IPS-18a (cell line): Measurements from ENCODE around the gene SLC35F1.

Experiments used
- H3K27ac ChIP-seq: one replicate; pipeline ENCODE4 v1.5.1; 2013; ENCODE audit warnings: low read length
- H3K27me3 ChIP-seq: one replicate; pipeline ENCODE4 v1.6.1; 2013; ENCODE audit warnings: mild to moderate bottlenecking, low read length; ENCODE audit not compliant: control insufficient read depth, insufficient read depth
- H3K36me3 ChIP-seq: one replicate; pipeline ENCODE4 v1.6.1; 2013; ENCODE audit warnings: low read depth, low read length; ENCODE audit not compliant: control insufficient read depth
- H3K4me1 ChIP-seq: one replicate; pipeline ENCODE4 v1.6.1; 2013; ENCODE audit warnings: low read depth, low read length; ENCODE audit not compliant: control insufficient read depth
- H3K4me3 ChIP-seq: one replicate; pipeline ENCODE4 v1.5.1; 2013; ENCODE audit warnings: low read length
- H3K9ac ChIP-seq: one replicate; pipeline ENCODE4 v1.6.1; 2013; ENCODE audit warnings: mild to moderate bottlenecking, low read length, moderate library complexity
- H3K9me3 ChIP-seq: one replicate; pipeline ENCODE4 v1.6.1; 2013; ENCODE audit warnings: low read depth, low read length; ENCODE audit not compliant: control insufficient read depth

SLC35F1 gene

DNA sequence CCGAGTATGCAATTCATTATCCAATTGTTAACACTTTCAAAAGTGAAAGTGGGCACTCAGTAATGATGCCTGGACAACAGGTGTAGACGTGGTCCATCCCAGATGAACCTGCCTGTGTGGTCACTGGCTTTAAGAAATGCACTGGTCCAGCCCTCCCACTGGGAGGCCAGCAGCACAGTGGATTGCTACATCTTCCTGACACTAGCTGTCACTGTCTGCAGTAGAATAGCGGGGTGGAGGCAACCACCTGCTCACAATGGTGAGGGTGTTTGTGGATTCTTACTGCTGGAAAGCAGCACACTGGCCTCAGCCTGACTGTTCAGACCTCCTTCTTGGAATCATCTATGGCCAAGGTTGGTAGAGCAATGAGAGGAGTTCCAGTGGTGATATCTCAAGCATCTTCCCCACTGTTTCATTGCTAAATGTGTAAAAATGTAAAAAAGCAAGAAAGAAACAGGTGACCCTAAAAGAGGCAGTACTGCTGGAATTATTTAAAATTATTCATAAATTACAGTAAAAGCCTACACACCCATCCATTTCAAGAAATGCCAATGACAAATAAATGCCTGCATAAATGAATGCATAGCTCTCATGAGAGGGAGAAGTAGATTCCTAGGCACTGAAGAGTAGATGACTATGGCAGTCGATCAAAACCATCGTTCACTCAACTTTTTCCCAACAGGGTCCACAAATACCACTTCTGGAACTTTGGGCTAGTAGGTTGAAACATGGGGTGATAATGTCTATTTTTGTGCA lies 413.0 kb downstream of the SLC35F1 start:
- no peak overlapping the region for H3K4me3 ChIP-seq
- no peaks in the 10 kb centered on the region for H3K9me3 ChIP-seq
- no peak overlapping the region for H3K27ac ChIP-seq
- H3K27me3 ChIP-seq, result no peaks in the 10 kb centered on the region
- no peak overlapping the region for H3K9ac ChIP-seq
- peaks cover 5% of the 10 kb centered on the region for H3K4me1 ChIP-seq
- H3K36me3 ChIP-seq, result no peaks in the 10 kb centered on the region

DNA sequence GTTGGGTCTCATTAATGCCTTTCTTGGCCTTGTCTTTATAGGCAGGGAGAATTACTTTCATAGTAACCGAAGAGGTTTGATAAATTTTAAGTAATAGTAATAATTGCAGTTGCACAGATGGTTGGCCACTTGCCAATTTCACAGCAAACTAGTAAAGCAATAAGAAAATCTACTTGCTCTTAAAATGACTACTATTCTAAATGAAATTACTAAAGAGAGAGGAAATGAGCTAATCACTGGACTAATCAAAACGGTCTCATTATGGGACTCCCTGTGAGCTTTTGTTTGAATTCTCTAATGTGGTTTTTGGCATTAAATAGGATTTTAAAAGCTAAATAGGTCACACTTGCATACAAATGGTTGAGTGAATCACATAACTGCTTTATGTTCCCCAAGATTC lies 413.6 kb downstream of the SLC35F1 start:
- Histone ChIP-seq H3K9ac (no peak overlapping the region), H3K27ac (no peak overlapping the region), H3K27me3 (no peaks in the 10 kb centered on the region), H3K36me3 (no peaks in the 10 kb centered on the region), H3K9me3 (no peaks in the 10 kb centered on the region), H3K4me3 (no peak overlapping the region), H3K4me1 (peaks cover 5% of the 10 kb centered on the region)

DNA sequence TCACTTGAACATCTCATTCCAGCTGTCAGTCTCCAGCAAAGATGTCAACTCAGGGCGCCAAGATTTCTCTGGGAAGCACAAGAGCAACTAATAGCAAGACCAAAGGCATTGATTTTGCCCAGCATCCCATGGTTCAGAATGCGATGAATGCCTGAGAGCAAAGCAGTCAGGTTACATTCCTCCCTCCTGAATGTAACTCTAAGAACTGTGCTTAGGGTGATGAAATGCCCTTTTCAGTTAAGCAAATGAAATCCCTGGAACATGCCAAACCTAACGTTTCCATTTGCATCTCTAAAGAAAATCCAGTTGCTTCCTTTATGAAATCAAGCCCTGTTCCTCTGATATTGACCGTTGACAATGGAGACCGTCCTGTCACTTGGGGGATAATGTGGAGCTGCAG lies 417.1 kb downstream of the SLC35F1 start:
- H3K9me3 ChIP-seq, result no peaks in the 10 kb centered on the region
- no peak overlapping the region for H3K27ac ChIP-seq
- H3K9ac ChIP-seq, result no peak overlapping the region
- H3K4me3 ChIP-seq, result no peak overlapping the region
- H3K36me3 ChIP-seq, result no peaks in the 10 kb centered on the region
- no peaks in the 10 kb centered on the region for H3K27me3 ChIP-seq
- peaks cover 5% of the 10 kb centered on the region for H3K4me1 ChIP-seq

DNA sequence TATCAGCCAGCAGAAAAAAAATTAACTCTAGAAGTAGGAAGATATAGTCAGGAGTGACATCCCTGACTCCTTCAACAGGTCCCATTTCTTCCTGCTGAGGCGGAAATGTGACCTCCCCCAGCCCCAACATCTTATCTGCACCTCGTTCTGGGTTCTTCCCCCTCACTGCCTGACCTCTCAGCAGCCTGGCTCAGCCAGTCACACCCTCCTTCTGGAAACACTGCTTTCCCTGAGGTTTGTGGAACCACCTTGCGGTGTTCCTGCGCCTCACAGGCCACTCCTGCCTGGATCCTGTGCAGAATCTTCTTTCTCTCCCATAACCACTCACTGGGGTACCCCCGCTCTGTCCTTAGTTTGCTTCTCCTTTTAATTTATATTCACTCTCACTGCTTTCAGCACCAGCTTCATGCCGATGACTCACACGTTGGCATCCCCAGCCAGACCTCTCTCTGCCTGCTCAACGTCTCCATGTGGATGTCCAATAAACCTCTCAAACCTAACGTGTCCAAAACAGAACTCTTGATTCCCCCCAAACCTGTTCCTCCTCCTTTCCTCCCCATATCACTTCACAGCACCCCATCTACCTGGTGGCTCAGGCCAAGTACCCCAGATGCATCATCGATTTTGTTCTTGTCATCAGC lies 418.3 kb downstream of the SLC35F1 start:
- Histone ChIP-seq H3K4me3 (no peak overlapping the region), H3K27me3 (no peaks in the 10 kb centered on the region), H3K9me3 (no peaks in the 10 kb centered on the region), H3K27ac (no peak overlapping the region), H3K9ac (no peak overlapping the region), H3K36me3 (no peaks in the 10 kb centered on the region), H3K4me1 (peaks cover 5% of the 10 kb centered on the region)

DNA sequence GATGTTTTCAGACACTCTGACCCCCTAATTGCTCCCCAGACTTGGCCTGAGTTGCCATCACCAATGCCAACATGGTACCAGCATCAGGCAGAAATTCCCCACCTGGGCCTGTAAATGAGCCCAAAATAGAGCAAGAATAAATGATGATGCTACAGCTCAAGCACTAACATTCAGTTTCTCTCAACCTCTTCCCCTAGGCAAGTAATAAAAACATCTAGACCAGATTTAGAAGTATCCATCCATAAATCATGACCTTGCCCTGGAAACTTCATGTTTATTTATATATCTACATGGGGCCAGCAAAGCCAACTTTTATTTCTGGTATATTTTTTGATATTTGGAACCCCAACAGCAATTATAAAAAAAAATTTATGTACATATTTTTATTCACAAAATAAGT lies 419.6 kb downstream of the SLC35F1 start:
- no peaks in the 10 kb centered on the region for H3K36me3 ChIP-seq
- H3K9me3 ChIP-seq, result no peaks in the 10 kb centered on the region
- no peak overlapping the region for H3K9ac ChIP-seq
- H3K4me3 ChIP-seq, result no peak overlapping the region
- peaks cover 5% of the 10 kb centered on the region for H3K4me1 ChIP-seq
- no peaks in the 10 kb centered on the region for H3K27me3 ChIP-seq
- no peak overlapping the region for H3K27ac ChIP-seq

DNA sequence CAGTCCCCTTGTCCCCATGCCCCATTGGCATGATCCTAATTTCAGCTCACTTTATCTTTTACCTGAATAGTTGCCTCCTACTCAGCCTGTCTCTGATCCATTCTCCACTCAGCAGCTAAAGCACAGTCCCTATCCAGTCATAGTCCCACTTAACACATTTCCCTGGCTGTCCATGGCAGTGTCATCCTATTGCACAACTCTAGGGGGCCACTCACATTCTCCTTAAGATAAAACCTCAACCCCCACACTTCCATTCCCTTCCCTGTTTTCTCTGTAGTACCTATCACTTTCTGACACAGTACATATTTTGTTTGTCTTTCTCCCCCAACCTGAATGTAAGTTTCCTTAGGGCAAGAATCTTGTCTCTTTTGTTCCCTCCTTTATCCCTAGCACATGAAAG lies 420.2 kb downstream of the SLC35F1 start:
- H3K36me3 ChIP-seq, result no peaks in the 10 kb centered on the region
- H3K4me1 ChIP-seq, result peaks cover 5% of the 10 kb centered on the region
- no peak overlapping the region for H3K4me3 ChIP-seq
- no peak overlapping the region for H3K27ac ChIP-seq
- H3K9ac ChIP-seq, result no peak overlapping the region
- no peaks in the 10 kb centered on the region for H3K27me3 ChIP-seq
- no peaks in the 10 kb centered on the region for H3K9me3 ChIP-seq

DNA sequence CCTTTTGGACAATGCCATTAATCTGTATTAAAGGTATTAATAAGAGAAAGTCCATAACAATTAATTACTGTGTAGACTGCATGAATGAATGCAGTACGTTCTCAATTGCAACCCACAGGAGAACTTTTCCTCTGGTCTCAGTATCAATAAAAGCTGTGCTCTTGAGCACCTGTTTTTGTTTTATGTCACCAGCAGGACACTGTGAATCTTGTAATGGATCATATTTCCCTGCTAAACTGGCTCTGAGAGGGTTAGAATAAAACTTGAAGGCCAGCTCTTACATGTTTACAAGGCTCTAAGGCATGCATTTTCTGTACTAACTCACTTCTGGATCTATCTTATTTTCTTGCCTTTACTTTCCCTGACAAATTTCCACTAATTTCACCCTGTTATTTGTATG lies 426.7 kb downstream of the SLC35F1 start:
- Histone ChIP-seq H3K4me1 (no peaks in the 10 kb centered on the region), H3K27ac (no peak overlapping the region), H3K36me3 (no peaks in the 10 kb centered on the region), H3K27me3 (no peaks in the 10 kb centered on the region), H3K9ac (no peak overlapping the region), H3K4me3 (no peak overlapping the region), H3K9me3 (no peaks in the 10 kb centered on the region)

DNA sequence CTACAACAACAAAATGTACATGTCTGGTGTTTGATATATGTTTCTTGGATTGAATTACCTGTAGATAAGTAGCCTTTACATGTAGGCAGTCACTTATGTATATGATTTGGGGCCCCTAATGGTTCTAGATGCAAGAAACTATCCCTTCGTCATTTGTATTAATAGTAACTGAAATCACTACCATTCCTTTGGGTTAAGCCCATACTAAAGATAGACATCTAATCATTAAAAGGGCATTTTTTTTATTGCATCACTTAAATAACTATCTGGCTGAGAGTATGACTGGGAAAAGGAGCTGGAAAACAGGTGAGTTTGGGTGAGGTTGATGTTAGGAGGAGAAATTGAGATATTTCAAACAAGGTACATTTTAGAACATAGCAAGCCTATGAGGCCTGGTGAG lies 427.6 kb downstream of the SLC35F1 start:
- Histone ChIP-seq H3K27ac (no peak overlapping the region), H3K4me1 (no peaks in the 10 kb centered on the region), H3K36me3 (no peaks in the 10 kb centered on the region), H3K9ac (no peak overlapping the region), H3K27me3 (no peaks in the 10 kb centered on the region), H3K4me3 (no peak overlapping the region), H3K9me3 (no peaks in the 10 kb centered on the region)

DNA sequence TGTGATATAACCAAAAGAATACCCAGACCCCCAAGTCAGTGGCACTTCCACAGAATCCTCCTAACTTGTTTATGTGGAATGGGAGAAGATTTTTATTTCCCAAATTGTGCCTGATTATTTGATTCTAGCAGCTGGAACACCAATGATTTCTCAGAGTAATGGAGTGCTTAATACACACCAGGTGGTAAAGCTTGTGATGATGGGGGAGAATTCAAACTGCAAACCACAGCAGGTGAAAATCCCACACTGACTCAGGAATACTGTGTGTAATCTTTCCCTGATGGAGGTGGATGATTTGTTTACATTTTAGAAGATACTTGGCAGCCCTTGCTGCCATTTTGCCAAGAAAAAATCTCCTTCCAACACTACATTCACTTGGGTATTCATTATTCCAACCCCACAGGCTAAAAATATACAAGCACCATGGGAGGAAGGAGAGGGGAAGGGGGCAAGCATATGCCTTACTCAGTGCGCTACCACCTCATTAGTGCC lies 428.3 kb downstream of the SLC35F1 start:
- H3K27me3 ChIP-seq, result no peaks in the 10 kb centered on the region
- H3K4me3 ChIP-seq, result no peak overlapping the region
- H3K4me1 ChIP-seq, result no peaks in the 10 kb centered on the region
- H3K9ac ChIP-seq, result no peak overlapping the region
- no peaks in the 10 kb centered on the region for H3K36me3 ChIP-seq
- H3K27ac ChIP-seq, result no peak overlapping the region
- no peaks in the 10 kb centered on the region for H3K9me3 ChIP-seq

DNA sequence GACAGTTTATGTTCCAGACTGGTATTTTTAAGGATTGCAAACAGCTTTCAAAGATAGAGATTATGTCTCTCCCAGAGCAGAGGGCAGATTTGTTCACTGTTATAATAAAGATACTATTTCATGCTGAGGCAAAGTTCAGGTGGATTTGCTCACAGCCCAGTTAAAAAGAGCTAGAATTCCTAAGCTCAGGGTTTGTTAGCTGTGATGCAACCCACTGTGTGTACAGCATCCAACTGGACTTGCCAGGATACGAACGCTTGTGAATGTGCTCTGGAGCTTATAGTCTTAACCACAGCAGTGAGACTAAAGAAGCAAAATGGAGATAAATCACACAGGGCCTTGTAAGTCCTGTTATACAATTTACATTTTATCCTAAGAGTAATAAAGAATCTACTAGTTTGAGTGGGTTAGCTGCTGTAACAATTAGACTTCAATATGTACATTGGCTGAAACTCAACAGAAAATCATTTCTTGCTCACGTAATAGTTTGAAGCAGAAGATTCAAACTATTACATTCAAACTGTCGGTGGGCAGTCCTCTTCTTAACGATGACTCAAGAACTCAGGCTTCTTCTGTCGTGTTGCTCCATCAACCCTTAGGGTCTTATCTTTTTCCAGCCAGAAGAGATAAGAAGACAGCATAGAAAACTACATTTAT lies 437.1 kb downstream of the SLC35F1 start:
- no peaks in the 10 kb centered on the region for H3K9me3 ChIP-seq
- no peak overlapping the region for H3K27ac ChIP-seq
- no peaks in the 10 kb centered on the region for H3K36me3 ChIP-seq
- no peak overlapping the region for H3K4me3 ChIP-seq
- H3K27me3 ChIP-seq, result no peaks in the 10 kb centered on the region
- no peak overlapping the region for H3K9ac ChIP-seq
- H3K4me1 ChIP-seq, result no peaks in the 10 kb centered on the region

DNA sequence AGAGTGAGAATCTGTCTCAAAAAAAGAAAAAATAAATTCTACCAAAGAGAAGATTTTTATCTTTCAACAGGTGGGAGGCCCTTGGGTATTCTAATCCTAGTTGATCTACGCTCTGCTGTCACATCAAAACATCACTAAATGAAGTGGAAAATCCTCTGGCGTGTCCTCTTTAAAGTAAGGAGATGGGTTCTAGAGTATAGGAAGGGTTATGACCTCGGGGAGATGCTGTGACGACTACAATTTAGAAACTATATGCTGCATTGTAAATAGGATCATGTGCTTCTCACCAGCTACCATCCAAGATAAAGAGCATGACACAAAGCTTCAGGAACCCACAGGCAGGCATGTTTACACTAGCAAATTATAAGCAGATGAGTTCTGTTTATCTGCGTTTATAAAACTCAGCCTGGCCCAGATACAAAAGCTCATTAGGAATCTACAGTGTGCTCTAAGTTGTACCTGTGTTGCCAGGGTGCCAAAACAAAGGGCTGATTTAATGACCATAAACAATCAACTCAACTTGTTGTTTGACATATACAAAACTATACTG lies 443.9 kb downstream of the SLC35F1 start:
- Histone ChIP-seq H3K27ac (no peak overlapping the region), H3K4me3 (no peak overlapping the region), H3K9ac (no peak overlapping the region), H3K27me3 (no peaks in the 10 kb centered on the region), H3K36me3 (no peaks in the 10 kb centered on the region), H3K4me1 (no peaks in the 10 kb centered on the region), H3K9me3 (no peaks in the 10 kb centered on the region)
